Liver (tissue), 9 donors: ENCODE data around the gene SIRPA. TPM values are rescaled to one million over a fixed set of nuclear protein-coding genes. Genes with fewer than 3 reads are reported as not detected.

Source experiments
- DNase-seq: peaks from one replicate; pipeline ENCODE4 v3.0.0-alpha.2; 2017; ENCODE audit warnings: low spot score
- H3K27ac ChIP-seq, 2 donors: one replicate each; pipeline ENCODE4 v1.7.0; 2013; ENCODE audit warnings: inconsistent platforms in 2 of 2, low read length in 2 of 2, control low read depth in 1 of 2, low read depth in 1 of 2, mild to moderate bottlenecking in 1 of 2
- H3K27me3 ChIP-seq, 4 donors: one replicate each; pipeline versions ENCODE4 v1.6.1 to v1.7.0; 2013; ENCODE audit warnings: low read length in 3 of 4, inconsistent platforms in 1 of 4, mild to moderate bottlenecking in 1 of 4, moderate library complexity in 1 of 4; ENCODE audit not compliant: control insufficient read depth in 4 of 4, insufficient read depth in 4 of 4
- H3K36me3 ChIP-seq, 4 donors: one replicate each; pipeline versions ENCODE4 v1.6.1 to v1.7.0; 2013; ENCODE audit warnings: low read length in 3 of 4, mild to moderate bottlenecking in 3 of 4, low read depth in 1 of 4, moderate library complexity in 1 of 4; ENCODE audit not compliant: control insufficient read depth in 4 of 4, insufficient read depth in 3 of 4
- H3K4me1 ChIP-seq, 4 donors: one replicate each; pipeline versions ENCODE4 v1.6.1 to v1.7.0; 2013; ENCODE audit warnings: low read length in 3 of 4, mild to moderate bottlenecking in 3 of 4, moderate library complexity in 1 of 4; ENCODE audit not compliant: control insufficient read depth in 4 of 4, insufficient read depth in 4 of 4
- H3K4me3 ChIP-seq, 3 donors: one replicate each; pipeline versions ENCODE4 v1.6.1 to v1.7.0; 2013; ENCODE audit warnings: low read length in 3 of 3, control low read depth in 1 of 3, low read depth in 1 of 3, mild to moderate bottlenecking in 1 of 3
- H3K9ac ChIP-seq, 2 donors: one replicate each; pipeline ENCODE4 v1.7.0; 2013; ENCODE audit warnings: low read length in 2 of 2, mild to moderate bottlenecking in 2 of 2, moderate library complexity in 2 of 2, control low read depth in 1 of 2, low read depth in 1 of 2
- H3K9me3 ChIP-seq, 4 donors: one replicate each; pipeline versions ENCODE4 v1.6.1 to v1.7.0; 2013; ENCODE audit warnings: low read length in 3 of 4; ENCODE audit not compliant: control insufficient read depth in 4 of 4
- ATF3 ChIP-seq: IDR thresholded peaks from 2 replicates; pipeline ENCODE4 v1.6.1; 2016; ENCODE audit warnings: antibody characterized with exemption
- FOXA1 ChIP-seq: IDR thresholded peaks from 2 replicates; pipeline ENCODE4 v1.6.1; 2016; ENCODE audit warnings: antibody characterized with exemption
- FOXA2 ChIP-seq: IDR thresholded peaks from 2 replicates; pipeline ENCODE4 v1.6.1; 2016; ENCODE audit warnings: antibody characterized with exemption
- GABPA ChIP-seq, 2 donors: IDR thresholded peaks in 1 of 2; conservative IDR thresholded peaks in 1 of 2; 2 replicates each; pipeline ENCODE4 v1.6.1; 2016; ENCODE audit warnings: antibody characterized with exemption in 2 of 2, mild to moderate bottlenecking in 1 of 2, moderate library complexity in 1 of 2
- HNF4A ChIP-seq, 2 donors: conservative IDR thresholded peaks; 2 replicates each; pipeline ENCODE4 v1.6.1; 2016; ENCODE audit warnings: antibody characterized with exemption in 2 of 2, mild to moderate bottlenecking in 2 of 2
- HNF4G ChIP-seq: IDR thresholded peaks from 2 replicates; pipeline ENCODE4 v1.6.1; 2016; ENCODE audit warnings: antibody characterized with exemption
- JUND ChIP-seq, 2 donors: IDR thresholded peaks; 2 replicates each; pipeline ENCODE4 v1.6.1; 2016; ENCODE audit warnings: antibody characterized with exemption in 2 of 2
- NR2F2 ChIP-seq: IDR thresholded peaks from 2 replicates; pipeline ENCODE4 v1.6.1; 2016; ENCODE audit warnings: antibody characterized with exemption
- RAD21 ChIP-seq, 2 donors: IDR thresholded peaks; 2 replicates each; pipeline ENCODE4 v1.6.1; 2016; ENCODE audit warnings: antibody characterized with exemption in 2 of 2, mild to moderate bottlenecking in 2 of 2
- RXRA ChIP-seq, 2 donors: IDR thresholded peaks; 2 replicates each; pipeline ENCODE4 v1.6.1; 2017 to 2018; ENCODE audit warnings: antibody characterized with exemption in 2 of 2, mild to moderate bottlenecking in 1 of 2
- SP1 ChIP-seq: IDR thresholded peaks from 2 replicates; pipeline ENCODE4 v1.6.1; 2018; ENCODE audit warnings: antibody characterized with exemption, mild to moderate bottlenecking
- TAF1 ChIP-seq: conservative IDR thresholded peaks from 2 replicates; pipeline ENCODE4 v1.6.1; 2016; ENCODE audit warnings: antibody characterized with exemption, mild to moderate bottlenecking
- YY1 ChIP-seq: IDR thresholded peaks from 2 replicates; pipeline ENCODE4 v1.6.1; 2016; ENCODE audit warnings: antibody characterized with exemption, mild to moderate bottlenecking
- ZBTB33 ChIP-seq: IDR thresholded peaks from 2 replicates; pipeline ENCODE4 v1.6.1; 2016; ENCODE audit warnings: antibody characterized with exemption
- WGBS: extraction: QIAGEN DNeasy Blood & Tissue Kit; methylation state at CpG from one replicate; pipeline ENCODE4 v1.1.7; 2013; 5-methylcytosine and 5-hydroxymethylcytosine counted together
- polyA plus RNA-seq, 2 donors: library from polyadenylated mRNA; stranded (reverse) in 1 of 2; unstranded in 1 of 2; fragments of 200-250 nt in 1 of 2; fragments of >200 nt in 1 of 2; fragmentation: Nextera tagmentation in 1 of 2; extraction: Ambion mirVana in 1 of 2; gene quantifications; one replicate each; pipeline versions ENCODE4 v1.2.1 to v1.2.3, GENCODE V29; 2013 to 2015
- total RNA-seq, 2 donors: library from RNA; depleted of rRNA; stranded (reverse); fragments of >200 nt; gene quantifications; one replicate each; pipeline ENCODE4 v1.2.3, GENCODE V29; 2014
- TF ChIP-seq, protein P1 (sequence below): fragments of 150-350 bp; IDR thresholded peaks from 2 replicates; pipeline ENCODE4 v1.5.1; 2017; ENCODE audit warnings: improper control_type of control experiment, low read depth, low read length; ENCODE audit not compliant: missing input control
- TF ChIP-seq, protein P2 (sequence below): IDR thresholded peaks from 2 replicates; pipeline ENCODE4 v1.6.1; 2016; ENCODE audit warnings: antibody characterized with exemption
- TF ChIP-seq, protein P3 (sequence below): IDR thresholded peaks from 2 replicates; pipeline ENCODE4 v1.6.1; 2016; ENCODE audit warnings: antibody characterized with exemption, mild to moderate bottlenecking
- donor health status: healthy.
- donor health status: healthy.
- donor health status: healthy.
- donor health status: healthy.
- donor health status: healthy.

The SIRPA gene
- total and polyA plus RNA-seq, 4 donors, result 5.4 to 47.5 (median 23.2) TPM

- DNase-seq, result no peak
- peak overlapping the region in 1 of 2 donors; percentile 35 for H3K27ac ChIP-seq
Observed at GRCh38 chr20:1941226-1941625, 46.0 kb downstream of the SIRPA start.

GRCh38 chr20:1942061-1942460 lies 46.9 kb downstream of the SIRPA start:
- H3K9ac ChIP-seq, result no peak overlapping the region
- no peaks in the 10 kb centered on the region for H3K27me3 ChIP-seq
- TF ChIP-seq SP1, result no peak
- no peak for TF ChIP-seq HNF4A (conservative IDR thresholded peaks at IDR 0.05)
- TF ChIP-seq YY1, result no peak
- TF ChIP-seq ZBTB33, result no peak
- TF ChIP-seq, protein P1, sequence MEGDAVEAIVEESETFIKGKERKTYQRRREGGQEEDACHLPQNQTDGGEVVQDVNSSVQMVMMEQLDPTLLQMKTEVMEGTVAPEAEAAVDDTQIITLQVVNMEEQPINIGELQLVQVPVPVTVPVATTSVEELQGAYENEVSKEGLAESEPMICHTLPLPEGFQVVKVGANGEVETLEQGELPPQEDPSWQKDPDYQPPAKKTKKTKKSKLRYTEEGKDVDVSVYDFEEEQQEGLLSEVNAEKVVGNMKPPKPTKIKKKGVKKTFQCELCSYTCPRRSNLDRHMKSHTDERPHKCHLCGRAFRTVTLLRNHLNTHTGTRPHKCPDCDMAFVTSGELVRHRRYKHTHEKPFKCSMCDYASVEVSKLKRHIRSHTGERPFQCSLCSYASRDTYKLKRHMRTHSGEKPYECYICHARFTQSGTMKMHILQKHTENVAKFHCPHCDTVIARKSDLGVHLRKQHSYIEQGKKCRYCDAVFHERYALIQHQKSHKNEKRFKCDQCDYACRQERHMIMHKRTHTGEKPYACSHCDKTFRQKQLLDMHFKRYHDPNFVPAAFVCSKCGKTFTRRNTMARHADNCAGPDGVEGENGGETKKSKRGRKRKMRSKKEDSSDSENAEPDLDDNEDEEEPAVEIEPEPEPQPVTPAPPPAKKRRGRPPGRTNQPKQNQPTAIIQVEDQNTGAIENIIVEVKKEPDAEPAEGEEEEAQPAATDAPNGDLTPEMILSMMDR, result no peak
- TF ChIP-seq NR2F2, result no peak
- TF ChIP-seq RXRA (IDR thresholded peaks at IDR 0.05), result no peak
- TF ChIP-seq, protein P2, sequence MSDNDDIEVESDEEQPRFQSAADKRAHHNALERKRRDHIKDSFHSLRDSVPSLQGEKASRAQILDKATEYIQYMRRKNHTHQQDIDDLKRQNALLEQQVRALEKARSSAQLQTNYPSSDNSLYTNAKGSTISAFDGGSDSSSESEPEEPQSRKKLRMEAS, result no peak
- TF ChIP-seq FOXA2, result no peak
- TF ChIP-seq, protein P3, sequence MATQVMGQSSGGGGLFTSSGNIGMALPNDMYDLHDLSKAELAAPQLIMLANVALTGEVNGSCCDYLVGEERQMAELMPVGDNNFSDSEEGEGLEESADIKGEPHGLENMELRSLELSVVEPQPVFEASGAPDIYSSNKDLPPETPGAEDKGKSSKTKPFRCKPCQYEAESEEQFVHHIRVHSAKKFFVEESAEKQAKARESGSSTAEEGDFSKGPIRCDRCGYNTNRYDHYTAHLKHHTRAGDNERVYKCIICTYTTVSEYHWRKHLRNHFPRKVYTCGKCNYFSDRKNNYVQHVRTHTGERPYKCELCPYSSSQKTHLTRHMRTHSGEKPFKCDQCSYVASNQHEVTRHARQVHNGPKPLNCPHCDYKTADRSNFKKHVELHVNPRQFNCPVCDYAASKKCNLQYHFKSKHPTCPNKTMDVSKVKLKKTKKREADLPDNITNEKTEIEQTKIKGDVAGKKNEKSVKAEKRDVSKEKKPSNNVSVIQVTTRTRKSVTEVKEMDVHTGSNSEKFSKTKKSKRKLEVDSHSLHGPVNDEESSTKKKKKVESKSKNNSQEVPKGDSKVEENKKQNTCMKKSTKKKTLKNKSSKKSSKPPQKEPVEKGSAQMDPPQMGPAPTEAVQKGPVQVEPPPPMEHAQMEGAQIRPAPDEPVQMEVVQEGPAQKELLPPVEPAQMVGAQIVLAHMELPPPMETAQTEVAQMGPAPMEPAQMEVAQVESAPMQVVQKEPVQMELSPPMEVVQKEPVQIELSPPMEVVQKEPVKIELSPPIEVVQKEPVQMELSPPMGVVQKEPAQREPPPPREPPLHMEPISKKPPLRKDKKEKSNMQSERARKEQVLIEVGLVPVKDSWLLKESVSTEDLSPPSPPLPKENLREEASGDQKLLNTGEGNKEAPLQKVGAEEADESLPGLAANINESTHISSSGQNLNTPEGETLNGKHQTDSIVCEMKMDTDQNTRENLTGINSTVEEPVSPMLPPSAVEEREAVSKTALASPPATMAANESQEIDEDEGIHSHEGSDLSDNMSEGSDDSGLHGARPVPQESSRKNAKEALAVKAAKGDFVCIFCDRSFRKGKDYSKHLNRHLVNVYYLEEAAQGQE, result no peak
- TF ChIP-seq JUND (IDR thresholded peaks at IDR 0.05), result no peak
- no peak for TF ChIP-seq HNF4G
- TF ChIP-seq TAF1, result no peak
- no peak for TF ChIP-seq FOXA1
- TF ChIP-seq ATF3, result no peak
- peaks cover 0 to 2% (median 0%) of the 10 kb centered on the region in 4 donors for H3K36me3 ChIP-seq
- WGBS, result 94% methylated on average over 7 of the region's 7 CpGs
- H3K27ac ChIP-seq, result no peak overlapping the region
- no peaks in the 10 kb centered on the region for H3K9me3 ChIP-seq
- no peak overlapping the region for H3K4me3 ChIP-seq
- no peak for DNase-seq
- H3K4me1 ChIP-seq, result peaks cover 36 to 84% (median 77%) of the 10 kb centered on the region in 4 donors

More at GRCh38 chr20:1941226-1941625, 46.0 kb downstream of the SIRPA start:
- no peak overlapping the region for H3K9ac ChIP-seq
- no peak overlapping the region for H3K4me3 ChIP-seq
- H3K36me3 ChIP-seq, result peaks cover 0 to 2% (median 0%) of the 10 kb centered on the region in 4 donors
- TF ChIP-seq GABPA (IDR thresholded peaks at IDR 0.05 in 1 of 2, conservative IDR thresholded peaks at IDR 0.05 in 1 of 2) (no peak), ATF3 (no peak), FOXA1 (no peak), NR2F2 (no peak), RXRA (IDR thresholded peaks at IDR 0.05) (peak; percentile 12 to 27), RAD21 (IDR thresholded peaks at IDR 0.05) (peak in 1 of 2 donors; percentile 21), SP1 (peak; percentile 19), YY1 (no peak), HNF4A (conservative IDR thresholded peaks at IDR 0.05) (peak in 1 of 2 donors; percentile 20)
- TF ChIP-seq, protein P1, result no peak
- H3K4me1 ChIP-seq, result peaks cover 39 to 85% (median 78%) of the 10 kb centered on the region in 4 donors
- no peaks in the 10 kb centered on the region for H3K9me3 ChIP-seq
- no peaks in the 10 kb centered on the region for H3K27me3 ChIP-seq
- WGBS, result 28% methylated on average over 8 of the region's 8 CpGs
